Stimulated activated CD4-positive, alpha-beta T cell treated with anti-CD3 and anti-CD28 coated beads, TNF-alpha, amount 100 ng/mL, for 24 hours (primary cell): Measurements from ENCODE around the gene INTS6L.

Source experiments
- DNase-seq, 3 experiments: peaks; one replicate each; pipeline ENCODE4 v3.0.0-alpha.2; 2020; ENCODE audit warnings: low read depth in 3 of 3

INTS6L gene

GRCh38 chrX:135520553-135521404 lies at the start of gene INTS6L:
TSS of gene INTS6L (plus strand) at chrX:135520660. CDS start at chrX:135520993, 333 bp downstream.
- peak; percentile 61 to 73 (median 68) for DNase-seq

GRCh38 chrX:135476378-135476777 lies 44.1 kb upstream of the INTS6L start:
- DNase-seq, result no peak

- peak in 1 of 3 experiments; percentile 21 for DNase-seq
Observed at GRCh38 chrX:135477576-135477975, 42.9 kb upstream of the INTS6L start.

- DNase-seq, result no peak
Observed at GRCh38 chrX:135480076-135480475, 40.4 kb upstream of the INTS6L start.

- no peak for DNase-seq
Observed at GRCh38 chrX:135481696-135482179, 38.7 kb upstream of the INTS6L start.

- DNase-seq, result no peak
Observed at GRCh38 chrX:135484641-135485289, 35.7 kb upstream of the INTS6L start.

- no peak for DNase-seq
Observed at GRCh38 chrX:135489542-135489941, 30.9 kb upstream of the INTS6L start.

GRCh38 chrX:135490979-135491514 lies 29.4 kb upstream of the INTS6L start:
- no peak for DNase-seq

GRCh38 chrX:135494453-135494852 lies 26.0 kb upstream of the INTS6L start:
- DNase-seq, result no peak

GRCh38 chrX:135497736-135498135 lies 22.7 kb upstream of the INTS6L start:
- DNase-seq, result no peak

GRCh38 chrX:135498236-135498635 lies 22.2 kb upstream of the INTS6L start:
- DNase-seq, result no peak

GRCh38 chrX:135505351-135505750 lies 15.1 kb upstream of the INTS6L start:
- DNase-seq, result no peak

GRCh38 chrX:135509885-135510284 lies 10.6 kb upstream of the INTS6L start:
- no peak for DNase-seq

GRCh38 chrX:135512508-135513129 lies 7.8 kb upstream of the INTS6L start:
- no peak for DNase-seq

- no peak for DNase-seq
Observed at GRCh38 chrX:135513130-135513515, 7.3 kb upstream of the INTS6L start.

GRCh38 chrX:135516376-135516775 lies 4.1 kb upstream of the INTS6L start:
- no peak for DNase-seq

- DNase-seq, result no peak
Observed at GRCh38 chrX:135518161-135518560, 2.3 kb upstream of the INTS6L start.

GRCh38 chrX:135520022-135520552 lies 373 bp upstream of the INTS6L start:
- DNase-seq, result no peak

GRCh38 chrX:135521405-135522131 lies 1.1 kb downstream of the INTS6L start:
- DNase-seq, result peak; percentile 55 to 83 (median 65)

GRCh38 chrX:135522132-135522530 lies 1.7 kb downstream of the INTS6L start:
- DNase-seq, result no peak
